Panc1 (cell line): ENCODE measurements around the gene POLR3H. TPM values are rescaled to one million over a fixed set of nuclear protein-coding genes. Genes with fewer than 3 reads are reported as not detected.

Source experiments
- ATAC-seq: fragments of 200-7000 bp; cut with Tn5 transposase; 2 replicates; pipeline ENCODE4 v1.9.1; 2020; ENCODE audit warnings: mild to moderate bottlenecking, moderate library complexity
- BruUV-seq: library from RNA; stranded (reverse); fragments of 400-500 nt; replicated peaks from 2 replicates; lab custom pipeline; 2021; lab: Mats Ljungman, UMichigan
- CTCF ChIA-PET: fragments of 300-600 bp; sonication (Branson Sonifier 250); formaldehyde crosslinking; loops from one replicate; lab custom pipeline; 2022; ENCODE audit warnings: antibody characterized with exemption; lab: Charles Lee
- POLR2A ChIA-PET: fragments of 300-600 bp; sonication (Branson Sonifier 250); formaldehyde crosslinking; loops from one replicate; lab custom pipeline; 2022; ENCODE audit warnings: antibody characterized with exemption; lab: Charles Lee
- DNase-seq: peaks from one replicate; pipeline ENCODE4 v3.0.0-alpha.2; 2010; ENCODE audit warnings: low read depth, low spot score
- H3K27ac ChIP-seq: 2 replicates; pipeline ENCODE4 v1.5.1; 2011; ENCODE audit warnings: mild to moderate bottlenecking, low read length, inconsistent platforms
- H3K27me3 ChIP-seq: fragments of 200-500 bp; sonication (Bioruptor generic); 2 replicates; pipeline ENCODE4 v1.6.0; 2014; ENCODE audit warnings: low read length, inconsistent platforms; ENCODE audit not compliant: control insufficient read depth, insufficient read depth
- H3K36me3 ChIP-seq: fragments of 200-500 bp; sonication (Bioruptor generic); 2 replicates; pipeline ENCODE4 v1.5.1; 2014; ENCODE audit warnings: inconsistent platforms, mild to moderate bottlenecking, low read length, moderate library complexity; ENCODE audit not compliant: control insufficient read depth, insufficient read depth
- H3K4me1 ChIP-seq: 2 replicates; pipeline ENCODE4 v1.5.1; 2011; ENCODE audit warnings: inconsistent platforms, mild to moderate bottlenecking, low read length, moderate library complexity; ENCODE audit not compliant: control insufficient read depth, insufficient read depth
- H3K4me3 ChIP-seq, 2 experiments: 2 replicates each; pipeline ENCODE4 v1.5.1; 2011 to 2012; ENCODE audit warnings: low read depth in 2 of 2, low read length in 2 of 2, mild to moderate bottlenecking in 2 of 2, inconsistent platforms in 1 of 2, moderate library complexity in 1 of 2
- H3K9me3 ChIP-seq: fragments of 200-500 bp; sonication (Bioruptor generic); 2 replicates; pipeline ENCODE4 v1.5.1; 2014; ENCODE audit warnings: low read depth, mild to moderate bottlenecking, inconsistent platforms, low read length, moderate library complexity; ENCODE audit not compliant: control insufficient read depth, insufficient read depth
- CTCF ChIP-seq: fragments of 450-650 bp; IDR thresholded peaks from 2 replicates; pipeline ENCODE4 v1.5.1; 2017; ENCODE audit warnings: mild to moderate bottlenecking
- POLR2AphosphoS5 ChIP-seq: IDR thresholded peaks from 2 replicates; pipeline ENCODE4 v1.6.1; 2012; ENCODE audit warnings: mild to moderate bottlenecking, low read depth, low read length, moderate library complexity
- SIN3A ChIP-seq: IDR thresholded peaks from 2 replicates; pipeline ENCODE4 v1.6.1; 2012; ENCODE audit warnings: low read depth, mild to moderate bottlenecking, low read length, moderate library complexity, borderline replicate concordance; ENCODE audit not compliant: insufficient read depth
- TCF7L2 ChIP-seq: IDR thresholded peaks from 2 replicates; pipeline ENCODE4 v1.6.1; 2011; ENCODE audit warnings: mild to moderate bottlenecking, low read depth, low read length, inconsistent platforms
- in situ Hi-C: cut with HindIII; loops from 2 replicates; pipeline ENCODE4 v1.10.0; 2016; ENCODE audit warnings: low sequenced_read_pairs, low pct_unique_long_range_greater_than_20kb
- intact Hi-C: fragments of 100-400 bp; cut with micrococcal nuclease; formaldehyde crosslinking; loops from one replicate; pipeline ENCODE4 v1.10.0; 2022; ENCODE audit not compliant: unreplicated experiment
- total RNA-seq: library from RNA; stranded (reverse); gene quantifications from one replicate; pipeline ENCODE4 v1.2.1, GENCODE V29; 2021; ENCODE audit not compliant: unreplicated experiment
- TF ChIP-seq, protein P1 (sequence below), 2 experiments: IDR thresholded peaks; 2 replicates each; pipeline ENCODE4 v1.6.1; 2011 to 2012; ENCODE audit warnings: low read depth in 2 of 2, control low read depth in 1 of 2, low read length in 1 of 2, mild to moderate bottlenecking in 1 of 2, moderate library complexity in 1 of 2; ENCODE audit not compliant: insufficient read depth in 1 of 2

POLR3H gene
- total RNA-seq, 1 experiment from 2014 or later = 46.6 TPM

DNA sequence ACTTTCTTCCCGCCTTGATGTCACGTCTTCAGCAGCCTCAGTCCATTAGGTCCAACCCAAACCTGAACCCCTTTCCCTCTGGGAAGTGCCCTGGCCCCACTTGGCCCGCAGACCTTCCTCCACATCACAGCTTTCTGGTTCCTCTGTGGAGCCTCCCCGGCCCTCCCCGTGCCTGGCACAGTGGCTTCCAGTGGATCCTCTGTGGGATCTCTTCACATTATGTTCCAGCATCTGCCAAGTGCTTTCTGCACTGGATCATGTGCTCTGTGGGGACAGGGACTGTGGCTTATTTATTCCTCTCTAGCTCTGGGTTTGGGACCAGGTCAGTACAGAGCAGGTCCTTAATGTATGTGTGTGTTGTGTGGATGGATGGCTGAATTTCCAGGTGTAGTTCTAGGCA is 30.9 kb downstream of the POLR3H start:
- Histone ChIP-seq H3K9me3 (no peaks in the 10 kb centered on the region), H3K27me3 (no peaks in the 10 kb centered on the region), H3K4me1 (no peaks in the 10 kb centered on the region), H3K36me3 (no peaks in the 10 kb centered on the region; the same call in none of the 2 replicates), H3K27ac (no peak overlapping the region), H3K4me3 (no peak overlapping the region)
- intact Hi-C loops = no loop called here
- no peak; the same call in 1 of the 2 replicates for ATAC-seq
- CTCF ChIA-PET = no interaction called here
- no peak for TF ChIP-seq SIN3A
- no peak for TF ChIP-seq POLR2AphosphoS5
- no peak for TF ChIP-seq CTCF
- no peak for TF ChIP-seq TCF7L2
- TF ChIP-seq, protein P1, sequence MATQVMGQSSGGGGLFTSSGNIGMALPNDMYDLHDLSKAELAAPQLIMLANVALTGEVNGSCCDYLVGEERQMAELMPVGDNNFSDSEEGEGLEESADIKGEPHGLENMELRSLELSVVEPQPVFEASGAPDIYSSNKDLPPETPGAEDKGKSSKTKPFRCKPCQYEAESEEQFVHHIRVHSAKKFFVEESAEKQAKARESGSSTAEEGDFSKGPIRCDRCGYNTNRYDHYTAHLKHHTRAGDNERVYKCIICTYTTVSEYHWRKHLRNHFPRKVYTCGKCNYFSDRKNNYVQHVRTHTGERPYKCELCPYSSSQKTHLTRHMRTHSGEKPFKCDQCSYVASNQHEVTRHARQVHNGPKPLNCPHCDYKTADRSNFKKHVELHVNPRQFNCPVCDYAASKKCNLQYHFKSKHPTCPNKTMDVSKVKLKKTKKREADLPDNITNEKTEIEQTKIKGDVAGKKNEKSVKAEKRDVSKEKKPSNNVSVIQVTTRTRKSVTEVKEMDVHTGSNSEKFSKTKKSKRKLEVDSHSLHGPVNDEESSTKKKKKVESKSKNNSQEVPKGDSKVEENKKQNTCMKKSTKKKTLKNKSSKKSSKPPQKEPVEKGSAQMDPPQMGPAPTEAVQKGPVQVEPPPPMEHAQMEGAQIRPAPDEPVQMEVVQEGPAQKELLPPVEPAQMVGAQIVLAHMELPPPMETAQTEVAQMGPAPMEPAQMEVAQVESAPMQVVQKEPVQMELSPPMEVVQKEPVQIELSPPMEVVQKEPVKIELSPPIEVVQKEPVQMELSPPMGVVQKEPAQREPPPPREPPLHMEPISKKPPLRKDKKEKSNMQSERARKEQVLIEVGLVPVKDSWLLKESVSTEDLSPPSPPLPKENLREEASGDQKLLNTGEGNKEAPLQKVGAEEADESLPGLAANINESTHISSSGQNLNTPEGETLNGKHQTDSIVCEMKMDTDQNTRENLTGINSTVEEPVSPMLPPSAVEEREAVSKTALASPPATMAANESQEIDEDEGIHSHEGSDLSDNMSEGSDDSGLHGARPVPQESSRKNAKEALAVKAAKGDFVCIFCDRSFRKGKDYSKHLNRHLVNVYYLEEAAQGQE (IDR thresholded peaks at IDR 0.05; ENCODE audit: insufficient read depth in 1 of 2, low read depth in 2 of 2, low read length in 1 of 2) = no peak
- POLR2A ChIA-PET = interaction anchor here (0.6 kb wide), 1 partner anchor 76 kb away, joined by 11 read pairs; the partner anchor contains the start of gene PMM1
- DNase-seq = no peak
- BruUV-seq = no TSS peak
- in situ Hi-C loops = no loop called here

DNA sequence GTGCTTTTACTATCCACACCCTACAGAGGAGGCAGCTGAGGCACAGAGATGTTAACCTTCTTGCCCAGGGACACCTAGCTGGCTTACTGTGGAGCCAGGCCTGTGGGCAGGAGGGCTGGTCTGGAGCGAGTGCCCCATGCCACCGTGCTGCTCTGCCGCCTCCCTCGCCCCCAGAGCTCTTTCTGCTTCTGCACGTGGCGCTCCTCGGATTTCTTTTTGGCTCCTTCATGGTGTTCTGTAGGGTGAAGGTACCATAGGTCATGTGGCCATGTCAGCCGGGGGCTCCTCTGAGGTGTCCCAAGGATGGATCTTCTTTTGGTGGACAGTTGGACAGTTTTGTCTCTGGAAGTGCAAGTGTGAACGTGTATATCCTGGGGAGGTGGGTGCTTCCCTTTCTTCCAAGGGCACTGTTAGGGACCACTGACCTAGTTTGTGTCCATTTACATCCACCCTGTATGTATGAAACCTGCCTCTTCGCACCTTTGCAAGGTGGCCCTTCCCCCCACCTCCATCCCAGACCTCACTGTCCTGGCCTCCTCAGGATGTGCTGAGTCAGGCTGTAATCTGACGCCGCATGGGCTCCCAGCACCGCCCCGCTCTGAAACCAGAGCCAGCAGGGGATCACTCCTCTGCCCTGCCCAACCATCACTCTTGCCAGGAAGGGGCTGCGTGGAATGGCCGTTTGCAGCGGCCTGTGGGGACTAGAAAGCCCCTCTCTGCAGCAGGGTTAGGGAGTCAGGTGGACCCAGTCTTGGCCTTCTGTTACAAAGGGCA is 31.7 kb downstream of the POLR3H start:
- intact Hi-C loops (no loop called here), in situ Hi-C loops (no loop called here)
- H3K27ac ChIP-seq = no peak overlapping the region
- CTCF ChIA-PET = interaction anchor here (0.6 kb wide), 1 partner anchor 34 kb away, joined by 6 read pairs; no protein-coding TSS in a partner anchor
- H3K4me3 ChIP-seq = no peak overlapping the region
- H3K36me3 ChIP-seq = no peaks in the 10 kb centered on the region; the same call in none of the 2 replicates
- TF ChIP-seq, protein P1 (IDR thresholded peaks at IDR 0.05; ENCODE audit: insufficient read depth in 1 of 2, low read depth in 2 of 2, low read length in 1 of 2) = no peak
- TF ChIP-seq POLR2AphosphoS5 = no peak
- no peak for TF ChIP-seq CTCF
- no peak for TF ChIP-seq SIN3A
- TF ChIP-seq TCF7L2 = no peak
- H3K9me3 ChIP-seq = no peaks in the 10 kb centered on the region
- ATAC-seq (no peak), DNase-seq (no peak)
- no TSS peak for BruUV-seq
- no peaks in the 10 kb centered on the region for H3K4me1 ChIP-seq
- H3K27me3 ChIP-seq = no peaks in the 10 kb centered on the region
- POLR2A ChIA-PET = no interaction called here
